T-helper 2 cell treated with Interferon-gamma antibody and Interleukin-4, amounts not matched to agents 5 μg/mL and 100 μg/mL, for 36 hours (primary cell): Measurements from ENCODE around the gene TRABD2B.

ENCODE experiments used
- DNase-seq: peaks from one replicate; pipeline ENCODE4 v3.0.0; 2021; ENCODE audit warnings: low spot score
- H3K27ac Mint-ChIP-seq: one replicate; pipeline ENCODE4 v1.8.0; 2021; ENCODE audit warnings: mild to moderate bottlenecking, mixed read lengths
- H3K27me3 Mint-ChIP-seq: one replicate; pipeline ENCODE4 v1.8.0; 2021; ENCODE audit warnings: low read depth, mixed read lengths
- H3K36me3 Mint-ChIP-seq: one replicate; pipeline ENCODE4 v1.8.0; 2021; ENCODE audit warnings: low read depth, mixed read lengths
- H3K4me1 Mint-ChIP-seq: one replicate; pipeline ENCODE4 v1.8.0; 2021; ENCODE audit warnings: low read depth, mixed read lengths
- H3K4me3 Mint-ChIP-seq: one replicate; pipeline ENCODE4 v1.8.0; 2022; ENCODE audit warnings: mild to moderate bottlenecking, moderate library complexity, mixed read lengths
- H3K9me3 Mint-ChIP-seq: one replicate; pipeline ENCODE4 v1.8.0; 2021; ENCODE audit warnings: mixed read lengths

Gene TRABD2B

DNA sequence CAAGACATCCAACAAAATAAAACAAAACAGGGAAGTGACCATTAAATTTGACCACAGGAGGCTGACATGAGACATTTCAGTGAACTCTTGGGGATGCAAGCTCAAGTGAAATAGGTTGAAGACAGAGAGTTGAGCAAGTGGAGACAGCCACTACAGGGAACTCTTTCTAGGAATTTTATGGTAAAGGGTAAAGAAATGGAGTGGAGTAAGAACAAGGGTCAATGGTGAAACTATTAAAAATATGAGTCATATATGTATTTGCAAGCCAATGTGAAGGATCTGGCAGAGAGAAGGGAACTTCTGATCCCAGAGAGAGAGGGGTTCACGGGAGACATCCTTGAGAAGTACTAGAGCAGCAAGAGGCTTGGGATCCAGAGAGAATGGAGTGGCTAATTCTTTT, 9.1 kb upstream of the TRABD2B start:
- Mint-ChIP-seq H3K27ac (no peak overlapping the region), H3K27me3 (peaks cover 7% of the 10 kb centered on the region), H3K9me3 (no peaks in the 10 kb centered on the region), H3K4me1 (no peaks in the 10 kb centered on the region), H3K36me3 (no peaks in the 10 kb centered on the region), H3K4me3 (no peak overlapping the region)
- DNase-seq = no peak

DNA sequence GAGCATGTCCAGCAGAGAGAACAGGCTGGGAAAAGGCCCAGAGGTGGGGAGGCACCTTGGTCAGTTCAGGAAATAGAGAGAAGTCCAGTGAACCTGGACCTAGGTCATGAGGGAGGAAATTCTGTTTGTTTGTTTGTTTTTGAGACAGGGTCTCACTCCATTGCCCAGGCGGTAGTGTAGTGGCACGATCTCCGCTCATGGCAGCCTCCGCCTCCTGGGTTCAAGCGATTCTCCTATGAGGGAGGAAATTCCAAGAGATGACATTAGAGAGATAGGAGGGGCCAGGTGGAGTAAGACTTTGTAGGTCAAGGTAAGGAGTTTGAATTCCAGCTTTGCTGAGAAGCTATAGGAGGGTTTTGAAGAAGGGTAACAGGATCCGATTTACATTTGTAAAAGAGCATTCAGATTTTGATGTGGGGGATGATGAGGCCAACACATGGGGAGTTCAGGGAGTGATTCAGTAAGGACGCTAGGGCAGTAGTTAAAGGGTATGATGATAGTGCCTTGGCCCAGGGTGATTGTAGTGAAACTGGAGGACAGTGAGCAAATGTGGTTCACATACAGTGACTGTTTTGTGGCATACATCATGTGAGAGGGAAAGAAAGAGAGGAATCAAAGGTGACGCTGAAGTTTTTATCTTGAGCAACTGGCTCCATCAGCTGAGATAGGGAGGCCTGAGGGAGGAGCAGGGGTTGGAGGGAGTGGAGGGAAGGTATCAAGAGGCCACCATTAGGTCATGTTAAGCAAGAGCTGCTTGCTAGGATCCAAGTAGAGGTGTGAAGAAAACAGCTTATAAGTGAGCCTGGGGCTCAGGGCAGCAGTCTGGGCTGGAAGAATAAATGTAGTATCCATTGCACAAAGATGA, 8.3 kb upstream of the TRABD2B start:
- Mint-ChIP-seq H3K36me3 (no peaks in the 10 kb centered on the region), H3K4me3 (no peak overlapping the region), H3K4me1 (no peaks in the 10 kb centered on the region), H3K9me3 (no peaks in the 10 kb centered on the region), H3K27ac (no peak overlapping the region), H3K27me3 (peaks cover 4% of the 10 kb centered on the region)
- DNase-seq = no peak

DNA sequence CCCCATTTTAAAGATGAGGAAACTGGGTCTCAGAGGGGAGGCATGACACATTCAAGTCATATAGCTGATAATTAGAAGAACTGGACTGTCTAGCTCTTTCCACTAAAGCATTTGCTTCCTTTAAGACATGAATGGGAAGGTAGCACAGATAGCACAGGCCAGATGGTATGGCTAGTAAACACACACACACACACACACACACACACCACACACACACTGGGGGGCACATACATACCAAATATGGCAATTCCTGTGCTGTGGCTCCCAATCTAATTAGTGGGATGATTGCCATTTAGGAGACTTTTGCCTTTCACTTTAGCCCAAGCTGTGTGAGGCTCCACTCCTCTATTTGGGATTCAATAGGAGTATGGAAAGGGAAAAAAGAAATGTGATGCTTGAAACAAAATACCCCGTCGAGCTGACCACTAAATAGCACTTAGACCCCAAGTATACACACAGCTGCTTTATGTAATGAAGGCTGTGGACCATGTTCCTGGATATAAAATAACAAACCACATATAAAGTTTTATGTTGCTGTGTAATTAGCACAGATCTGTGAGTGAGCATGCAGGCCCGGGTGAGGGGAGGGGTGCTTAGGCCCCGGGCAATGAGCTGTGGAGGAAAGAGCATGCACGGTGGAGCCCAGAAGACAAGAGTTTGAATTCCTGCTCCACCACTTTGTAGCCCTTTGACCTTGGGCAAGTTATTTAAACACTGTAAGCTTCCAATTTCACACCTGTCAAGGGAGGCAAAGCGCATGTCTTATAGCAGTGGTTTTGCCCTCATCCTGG, 6.8 kb upstream of the TRABD2B start:
- Mint-ChIP-seq H3K27ac (no peak overlapping the region), H3K4me1 (no peaks in the 10 kb centered on the region), H3K9me3 (no peaks in the 10 kb centered on the region), H3K27me3 (peaks cover 7% of the 10 kb centered on the region), H3K4me3 (no peak overlapping the region), H3K36me3 (no peaks in the 10 kb centered on the region)
- DNase-seq = no peak

DNA sequence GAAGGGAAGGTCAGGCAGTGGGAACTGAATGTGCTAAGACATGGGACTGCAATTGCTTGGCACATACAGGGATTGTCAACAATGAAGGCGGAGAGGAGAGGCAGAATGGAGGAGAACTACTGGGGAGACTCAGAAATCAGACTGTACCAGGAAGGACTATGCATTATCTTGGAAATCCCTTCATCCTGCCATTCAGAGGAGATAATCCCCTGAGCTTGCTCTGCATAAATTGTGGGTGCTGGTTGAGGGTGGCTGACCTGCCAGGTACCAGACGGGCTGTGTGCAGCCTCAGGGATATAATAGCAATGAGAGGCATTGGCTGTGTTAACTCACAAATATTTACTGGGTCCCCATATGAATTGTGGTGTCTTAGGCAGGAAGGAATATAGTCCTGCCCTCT, 5.0 kb upstream of the TRABD2B start:
- no peak for DNase-seq
- no peaks in the 10 kb centered on the region for H3K4me1 Mint-ChIP-seq
- H3K36me3 Mint-ChIP-seq = no peaks in the 10 kb centered on the region
- H3K4me3 Mint-ChIP-seq = no peak overlapping the region
- no peak overlapping the region for H3K27ac Mint-ChIP-seq
- peaks cover 19% of the 10 kb centered on the region for H3K27me3 Mint-ChIP-seq
- no peaks in the 10 kb centered on the region for H3K9me3 Mint-ChIP-seq

DNA sequence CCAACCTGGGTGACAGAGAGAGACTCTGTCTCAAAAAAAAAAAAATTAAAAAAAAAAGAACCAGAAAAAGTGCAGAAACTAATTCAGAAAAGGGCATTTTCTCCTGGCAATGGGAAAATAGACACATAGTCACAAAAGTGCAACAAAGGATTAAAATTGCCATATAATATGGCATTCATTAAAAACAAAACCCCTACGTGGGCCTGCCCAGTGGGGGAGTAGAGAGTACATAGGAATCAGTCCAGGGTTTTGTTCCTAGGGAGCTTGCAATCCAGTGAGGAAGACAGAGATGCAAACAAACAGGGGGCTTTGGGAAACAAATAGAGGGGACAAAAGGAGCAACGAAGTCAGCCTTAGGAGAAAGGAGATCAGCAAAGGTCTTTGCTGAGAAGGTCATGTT, 4.5 kb upstream of the TRABD2B start:
- H3K4me3 Mint-ChIP-seq = no peak overlapping the region
- no peaks in the 10 kb centered on the region for H3K9me3 Mint-ChIP-seq
- no peak overlapping the region for H3K27ac Mint-ChIP-seq
- peaks cover 19% of the 10 kb centered on the region for H3K27me3 Mint-ChIP-seq
- no peak for DNase-seq
- H3K36me3 Mint-ChIP-seq = no peaks in the 10 kb centered on the region
- no peaks in the 10 kb centered on the region for H3K4me1 Mint-ChIP-seq

DNA sequence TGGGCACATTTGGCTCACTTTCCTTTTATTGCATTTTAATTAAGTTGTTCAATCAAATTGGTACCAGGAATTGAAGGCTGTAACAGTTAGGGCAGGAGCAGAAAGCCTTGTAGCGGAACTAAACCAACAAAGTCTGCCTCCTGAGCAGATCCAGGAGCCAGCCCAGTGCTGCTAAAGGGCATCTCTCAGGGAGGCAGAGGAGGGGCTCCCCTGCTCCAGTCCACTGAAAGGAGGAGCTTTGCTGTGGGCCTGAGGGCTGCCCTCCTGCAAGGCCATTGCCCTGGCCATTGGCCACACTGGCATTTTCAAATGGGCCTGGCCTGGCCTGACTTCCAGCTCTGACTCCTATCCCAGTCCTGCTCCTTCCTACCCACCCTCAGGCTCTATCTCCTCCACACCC, 3.7 kb upstream of the TRABD2B start:
- H3K36me3 Mint-ChIP-seq = no peaks in the 10 kb centered on the region
- H3K9me3 Mint-ChIP-seq = no peaks in the 10 kb centered on the region
- peaks cover 24% of the 10 kb centered on the region for H3K27me3 Mint-ChIP-seq
- no peak for DNase-seq
- H3K4me1 Mint-ChIP-seq = peaks cover 2% of the 10 kb centered on the region
- no peak overlapping the region for H3K27ac Mint-ChIP-seq
- no peak overlapping the region for H3K4me3 Mint-ChIP-seq

DNA sequence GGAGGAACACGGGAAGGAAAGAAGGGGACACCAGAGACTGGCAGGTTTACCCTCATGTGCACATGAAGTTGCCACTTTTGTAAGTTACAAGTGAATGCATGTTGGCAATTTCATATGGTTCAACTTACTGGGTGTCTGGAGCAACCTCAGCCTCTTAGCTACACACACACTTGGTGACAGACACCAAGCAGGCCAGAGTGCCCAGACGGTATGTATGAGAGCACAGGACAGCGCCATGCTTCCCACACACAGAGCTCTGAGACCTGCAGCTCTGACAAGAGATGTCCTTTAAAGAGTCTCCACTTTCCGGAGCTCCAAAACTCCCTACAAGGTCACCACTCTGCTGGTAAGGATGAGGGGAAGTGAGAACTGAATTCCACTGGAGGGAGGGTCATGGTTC, 1.9 kb upstream of the TRABD2B start:
- H3K9me3 Mint-ChIP-seq = no peaks in the 10 kb centered on the region
- H3K4me3 Mint-ChIP-seq = no peak overlapping the region
- peaks cover 39% of the 10 kb centered on the region for H3K27me3 Mint-ChIP-seq
- H3K27ac Mint-ChIP-seq = no peak overlapping the region
- no peak for DNase-seq
- H3K36me3 Mint-ChIP-seq = no peaks in the 10 kb centered on the region
- peaks cover 2% of the 10 kb centered on the region for H3K4me1 Mint-ChIP-seq

DNA sequence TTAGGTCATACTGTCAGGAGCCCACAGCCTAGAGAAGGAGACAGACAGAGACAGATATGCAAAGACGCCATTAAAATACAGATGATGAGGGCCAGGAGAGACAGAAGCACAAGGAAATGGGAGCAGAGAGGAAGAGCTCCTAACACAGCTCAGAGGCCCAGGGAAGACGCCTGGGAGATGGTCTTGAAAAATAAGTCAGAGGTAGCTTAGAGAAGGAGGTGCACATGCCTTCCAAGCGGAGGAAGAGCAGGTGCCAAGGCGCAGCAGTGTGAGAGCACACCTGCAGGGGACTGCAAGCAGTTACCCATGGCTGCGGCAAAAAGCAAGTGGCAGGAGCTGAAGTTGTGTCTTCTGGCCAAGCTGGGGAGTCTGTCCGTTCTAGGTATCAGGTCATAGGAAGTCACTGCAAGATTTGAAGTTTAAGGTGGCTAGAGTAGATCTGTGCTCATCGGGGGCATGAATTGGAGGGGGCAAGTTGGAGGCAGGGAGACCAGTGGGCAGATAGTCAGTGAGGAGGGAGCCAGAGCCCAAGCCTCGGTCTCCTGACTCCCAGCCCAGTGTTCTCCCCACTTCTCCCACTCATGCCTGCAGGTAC, 1.3 kb upstream of the TRABD2B start:
- H3K36me3 Mint-ChIP-seq = no peaks in the 10 kb centered on the region
- H3K4me1 Mint-ChIP-seq = peaks cover 2% of the 10 kb centered on the region
- H3K4me3 Mint-ChIP-seq = no peak overlapping the region
- DNase-seq = no peak
- H3K27ac Mint-ChIP-seq = no peak overlapping the region
- H3K9me3 Mint-ChIP-seq = no peaks in the 10 kb centered on the region
- H3K27me3 Mint-ChIP-seq = peaks cover 42% of the 10 kb centered on the region

DNA sequence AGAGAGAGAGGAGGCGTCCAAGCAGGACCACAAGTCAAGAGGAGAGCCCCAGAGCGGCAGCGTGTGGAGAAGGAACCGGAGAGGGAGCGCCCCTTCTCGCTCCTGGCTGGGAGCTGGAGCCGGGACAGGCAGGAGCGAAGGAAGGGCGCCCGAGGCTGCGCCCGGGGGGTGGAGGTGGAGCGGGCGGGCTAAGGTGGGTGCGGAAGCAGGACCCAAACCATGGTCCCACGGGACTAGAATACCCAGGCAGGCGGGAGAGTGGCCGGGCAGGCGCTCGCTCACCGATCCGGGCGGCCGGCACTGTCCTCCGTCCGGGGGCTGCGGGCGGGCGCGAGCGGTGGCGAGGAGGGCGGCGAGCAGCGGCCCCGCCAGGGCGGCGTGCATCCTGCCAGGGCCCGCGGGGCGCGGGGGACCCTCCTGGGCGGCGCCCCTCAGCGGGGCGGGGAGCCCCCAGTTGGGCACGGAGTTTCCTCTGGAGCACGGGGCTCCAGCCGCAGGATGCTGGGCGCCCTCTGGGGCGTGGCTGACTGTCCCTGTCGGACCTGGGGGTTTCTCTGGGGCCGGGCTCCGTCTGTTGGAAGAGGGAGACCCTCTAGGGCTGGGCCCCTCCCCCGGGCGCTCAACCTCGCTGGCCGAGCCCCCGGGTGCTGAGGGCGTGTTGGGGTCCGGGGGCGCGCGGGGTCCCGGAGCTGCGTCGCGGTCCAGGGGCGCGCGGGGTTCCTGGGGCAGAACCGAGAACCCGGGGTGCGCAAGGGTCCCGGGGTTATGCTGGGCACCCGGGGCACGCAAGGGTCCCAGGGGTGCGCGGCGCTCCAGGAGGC, 569 bp downstream of the TRABD2B start:
- Mint-ChIP-seq H3K36me3 (no peaks in the 10 kb centered on the region), H3K9me3 (no peaks in the 10 kb centered on the region), H3K27me3 (peaks cover 43% of the 10 kb centered on the region), H3K4me1 (peaks cover 2% of the 10 kb centered on the region), H3K4me3 (peak overlapping the region; percentile 59), H3K27ac (no peak overlapping the region)
- DNase-seq = no peak

DNA sequence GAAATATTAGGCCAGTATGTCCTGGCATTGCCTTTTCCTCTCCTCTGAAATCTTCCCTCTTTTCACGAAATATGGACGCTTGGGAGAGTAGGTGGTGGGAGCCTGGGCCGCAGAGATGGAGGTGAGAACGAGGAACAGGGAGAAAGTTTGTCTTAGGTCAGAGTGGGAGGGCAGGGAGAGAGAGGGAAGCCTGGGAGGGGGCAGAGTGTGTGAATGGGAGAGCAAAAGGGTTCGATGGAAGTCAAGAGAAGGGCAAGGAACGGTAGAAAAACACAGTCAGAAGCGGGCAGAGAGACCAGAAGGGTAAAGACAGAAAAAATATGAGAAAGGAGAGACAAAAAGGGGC, 1.2 kb downstream of the TRABD2B start:
- DNase-seq = no peak
- Mint-ChIP-seq H3K4me3 (peak overlapping the region; percentile 59), H3K4me1 (peaks cover 2% of the 10 kb centered on the region), H3K27ac (no peak overlapping the region), H3K36me3 (no peaks in the 10 kb centered on the region), H3K27me3 (peaks cover 45% of the 10 kb centered on the region), H3K9me3 (no peaks in the 10 kb centered on the region)

DNA sequence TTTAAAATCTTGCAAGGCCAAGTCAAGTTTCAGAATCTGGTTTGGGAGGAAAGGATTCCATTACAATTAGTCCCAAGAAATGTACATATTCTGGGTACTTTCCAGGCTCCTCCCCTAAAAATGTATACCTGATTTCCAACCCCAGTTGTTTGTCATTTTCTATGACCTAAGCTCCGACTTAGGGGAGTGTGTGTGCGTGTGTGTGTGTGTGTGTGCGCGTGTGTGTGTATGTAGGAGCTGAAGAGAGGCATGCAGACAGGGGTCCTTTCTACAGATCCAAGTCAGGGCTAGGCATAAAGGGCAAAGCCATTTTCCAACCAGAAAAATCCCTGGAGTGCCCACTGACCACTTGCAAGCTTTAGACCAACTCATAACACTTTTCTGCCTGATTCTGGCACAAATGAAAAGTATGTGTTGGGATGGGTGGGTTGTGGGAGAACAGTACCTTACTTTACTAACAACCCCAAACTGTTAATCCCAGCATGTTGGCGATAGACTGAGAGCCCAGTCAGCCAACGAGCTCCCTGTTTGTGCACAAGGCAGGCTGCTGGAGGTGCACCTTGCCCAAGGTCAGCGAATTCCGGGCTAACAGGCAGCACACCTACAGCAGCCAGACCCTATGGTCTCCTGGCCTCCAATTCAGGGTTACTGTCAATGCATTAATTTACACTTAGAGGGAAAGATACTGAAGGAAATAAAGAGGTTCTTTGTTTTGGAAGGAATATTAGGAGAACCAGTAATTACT, 1.7 kb downstream of the TRABD2B start:
- no peak overlapping the region for H3K4me3 Mint-ChIP-seq

DNA sequence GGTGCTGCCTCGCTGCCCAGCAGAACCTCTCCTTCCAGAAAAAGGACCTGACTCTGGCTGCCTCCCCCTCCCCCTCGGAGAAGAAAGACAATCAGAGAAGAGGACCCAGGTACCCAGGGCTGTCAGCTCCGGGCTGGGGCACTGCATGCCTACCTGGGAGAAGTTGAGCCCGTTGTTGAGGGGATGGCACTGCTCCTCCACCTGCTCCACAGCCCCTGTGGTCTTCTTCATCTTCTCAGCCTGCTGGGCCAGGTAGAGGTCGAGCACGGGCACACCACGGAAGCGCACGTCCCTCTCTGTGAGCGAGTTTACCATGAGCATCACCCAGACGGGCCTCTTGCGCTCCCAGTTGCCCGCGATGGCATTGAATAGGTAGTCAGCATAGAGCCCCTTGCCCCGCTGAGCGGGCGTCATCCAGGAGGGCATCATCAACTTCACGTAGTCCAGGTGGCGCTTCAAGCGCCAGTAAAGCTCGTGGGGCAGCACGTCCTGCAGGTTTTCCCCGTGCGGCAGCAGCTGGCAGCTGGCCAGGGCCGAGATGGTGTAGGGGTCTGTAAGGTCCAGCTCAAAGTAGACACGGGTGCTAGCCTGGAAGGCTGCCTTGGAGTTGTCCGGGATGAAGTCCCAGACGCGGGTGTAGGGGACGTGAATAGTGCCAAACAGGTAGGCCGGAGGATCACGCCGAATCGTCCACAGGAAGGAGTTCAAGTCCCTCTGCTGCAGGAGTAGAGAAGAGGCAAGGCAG, 3.1 kb downstream of the TRABD2B start:
- Mint-ChIP-seq H3K27me3 (peaks cover 46% of the 10 kb centered on the region), H3K4me1 (peaks cover 2% of the 10 kb centered on the region), H3K36me3 (no peaks in the 10 kb centered on the region), H3K9me3 (no peaks in the 10 kb centered on the region), H3K4me3 (no peak overlapping the region), H3K27ac (no peak overlapping the region)
- no peak for DNase-seq

More for the DNA sequence above, 1.7 kb downstream of the TRABD2B start:
- DNase-seq = no peak
- no peaks in the 10 kb centered on the region for H3K36me3 Mint-ChIP-seq
- peaks cover 45% of the 10 kb centered on the region for H3K27me3 Mint-ChIP-seq
- H3K9me3 Mint-ChIP-seq = no peaks in the 10 kb centered on the region
- no peak overlapping the region for H3K27ac Mint-ChIP-seq
- H3K4me1 Mint-ChIP-seq = peaks cover 2% of the 10 kb centered on the region

DNA sequence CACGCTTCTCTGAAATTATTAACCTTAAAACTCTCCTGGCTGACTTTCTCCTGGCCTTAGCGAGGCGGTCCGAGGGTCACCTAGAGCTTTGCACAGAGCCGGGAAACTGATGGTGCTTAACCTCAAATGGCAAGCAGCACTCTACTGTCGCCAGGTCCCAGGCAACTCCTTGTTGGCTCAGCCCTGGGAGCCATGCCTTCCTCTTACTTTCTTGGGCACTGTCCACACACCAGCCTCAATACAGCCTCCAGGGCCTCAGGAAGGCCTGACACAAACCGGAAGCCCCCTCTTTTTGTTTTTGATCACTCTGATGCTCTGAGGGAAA, 3.8 kb downstream of the TRABD2B start:
- Mint-ChIP-seq H3K36me3 (no peaks in the 10 kb centered on the region), H3K27ac (no peak overlapping the region), H3K4me1 (peaks cover 2% of the 10 kb centered on the region), H3K4me3 (no peak overlapping the region), H3K27me3 (peaks cover 42% of the 10 kb centered on the region), H3K9me3 (no peaks in the 10 kb centered on the region)
- no peak for DNase-seq
